ENCODE results near the gene GDI2.

GDI2 gene

DNA sequence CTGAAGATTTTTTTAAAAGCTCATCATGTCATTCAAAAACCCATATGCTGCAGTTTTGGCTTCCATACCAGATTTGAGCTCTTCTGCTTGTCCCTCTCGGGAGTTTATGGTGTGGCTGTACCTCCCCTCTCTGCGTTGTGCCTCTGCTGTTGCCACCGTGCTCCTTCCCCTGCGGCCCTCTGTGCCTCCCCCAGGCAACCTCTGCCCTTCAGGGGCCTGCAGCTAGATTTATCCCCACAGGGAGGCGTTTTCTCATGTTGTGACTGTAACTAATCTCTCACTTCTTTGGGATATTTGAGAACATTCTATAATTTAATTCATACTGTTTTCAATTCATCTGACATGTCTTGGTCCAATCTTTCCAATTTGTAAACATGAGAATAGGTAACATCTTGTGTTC, 75.9 kb downstream of the GDI2 start:
- no peak for DNase-seq

DNA sequence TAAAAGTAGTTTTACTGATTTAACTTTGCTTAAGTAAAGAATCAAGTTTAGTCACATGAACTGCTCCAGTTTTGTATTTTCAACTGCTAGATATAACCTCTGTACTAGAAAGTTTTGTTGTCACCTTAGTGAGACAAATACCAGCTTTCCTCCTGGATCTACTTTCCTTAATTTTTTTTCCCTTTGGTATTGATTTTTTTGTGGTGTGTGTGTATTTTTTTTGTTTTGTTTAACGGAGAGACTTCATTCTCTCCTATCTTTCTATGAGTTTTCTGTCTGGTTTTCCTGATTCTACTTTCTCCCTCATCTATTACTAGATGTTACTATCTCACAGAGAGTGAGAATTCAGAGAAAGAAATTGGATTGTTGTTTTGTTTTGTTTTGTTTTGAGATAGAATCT, 76.6 kb downstream of the GDI2 start:
- no peak for DNase-seq

DNA sequence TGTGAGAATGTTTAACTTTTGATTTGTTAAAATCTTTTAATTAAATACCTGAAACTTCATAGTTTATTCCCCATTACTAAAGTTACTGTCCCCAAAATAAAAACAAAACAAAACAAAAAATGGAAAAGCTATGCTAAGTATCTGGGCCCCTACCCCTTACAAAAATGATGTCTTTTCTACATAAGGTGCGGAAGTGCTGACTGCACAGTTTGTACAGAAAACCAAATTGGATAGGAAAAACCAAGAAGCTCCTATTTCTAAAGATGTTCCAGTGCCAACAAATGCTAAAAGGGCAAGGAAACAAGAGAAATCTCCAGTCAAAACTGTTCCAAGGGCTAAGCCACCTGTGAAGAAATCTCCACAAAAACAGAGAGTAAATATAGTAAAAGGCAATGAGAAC, 78.1 kb downstream of the GDI2 start:
- no peak for DNase-seq

DNA sequence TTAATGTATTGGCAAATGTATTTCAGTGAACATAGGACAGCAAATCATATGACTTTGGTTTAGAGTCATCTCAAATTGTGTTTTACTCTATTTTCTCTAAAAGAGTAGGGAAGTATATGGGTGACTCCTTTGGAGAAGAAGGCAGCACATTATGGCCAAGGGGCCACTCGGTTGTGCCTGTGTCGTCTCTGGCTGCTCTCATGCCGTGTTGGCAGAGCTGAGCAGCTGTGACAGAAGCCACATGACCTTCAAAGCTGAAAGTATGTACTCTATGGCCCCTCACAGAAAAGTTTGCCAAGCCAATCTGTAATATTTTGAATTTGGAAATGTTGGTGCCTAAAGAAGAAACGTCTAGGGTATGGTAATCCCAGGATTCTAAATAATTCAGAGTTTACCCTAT, 81.1 kb downstream of the GDI2 start:
- no peak for DNase-seq

DNA sequence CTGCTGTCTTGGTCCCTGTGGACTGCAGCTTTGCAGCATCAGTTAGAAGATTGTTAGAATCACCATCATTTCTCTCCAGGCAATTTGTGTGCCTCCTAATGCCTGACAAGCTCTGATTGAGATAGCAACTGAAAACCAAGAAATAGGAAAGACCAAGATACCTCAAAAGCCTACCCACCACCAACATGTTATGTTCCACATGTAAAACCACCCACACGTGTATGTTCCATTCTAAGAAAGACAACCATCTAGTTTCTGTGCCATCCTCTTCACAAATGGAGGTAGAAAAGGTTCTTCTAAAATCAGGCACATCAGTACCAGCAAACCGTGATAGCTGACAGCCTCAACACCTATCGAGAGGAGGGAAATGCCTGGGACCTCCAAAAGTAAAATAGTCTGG, 81.7 kb downstream of the GDI2 start:
- DNase-seq, result no peak

DNA sequence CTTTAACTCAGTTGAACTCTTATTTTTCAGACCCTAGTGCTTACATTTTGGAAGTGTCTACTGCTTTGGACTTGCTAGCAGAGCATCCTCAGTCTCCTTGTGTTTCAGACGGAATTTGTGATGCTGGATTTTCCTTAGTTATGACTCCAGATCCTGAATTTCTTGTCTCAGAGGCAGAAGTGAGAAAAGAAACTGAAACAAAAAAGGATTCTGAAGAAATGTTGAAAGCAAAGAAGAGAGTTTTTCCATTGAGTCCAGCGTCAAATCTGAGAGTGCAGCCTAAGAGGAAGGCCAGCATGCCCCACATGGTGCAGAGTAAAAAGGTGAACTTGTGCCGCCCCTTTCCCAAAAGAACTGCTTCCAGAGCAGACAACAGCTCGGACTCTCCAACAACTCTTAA, 82.5 kb downstream of the GDI2 start:
- no peak for DNase-seq

DNA sequence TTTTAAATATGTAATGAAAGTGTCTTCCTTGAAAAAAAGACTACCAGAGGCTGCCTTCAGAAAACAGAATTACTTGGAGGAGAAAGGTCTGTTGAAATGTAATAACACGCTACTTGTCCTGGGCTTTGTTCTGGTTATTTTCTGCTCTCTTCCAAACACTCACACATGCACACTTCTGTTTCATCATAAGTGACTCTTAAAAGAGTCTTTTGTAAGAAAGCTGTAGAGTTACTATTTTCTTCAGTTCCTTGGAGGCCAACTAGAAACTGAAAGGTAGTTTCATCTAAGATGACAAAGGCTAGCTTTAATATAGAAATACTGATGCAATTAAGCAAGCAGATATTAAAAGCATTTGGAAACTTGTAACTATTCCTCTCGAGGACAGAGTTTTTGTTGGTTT, 89.5 kb downstream of the GDI2 start:
- DNase-seq, result no peak

DNA sequence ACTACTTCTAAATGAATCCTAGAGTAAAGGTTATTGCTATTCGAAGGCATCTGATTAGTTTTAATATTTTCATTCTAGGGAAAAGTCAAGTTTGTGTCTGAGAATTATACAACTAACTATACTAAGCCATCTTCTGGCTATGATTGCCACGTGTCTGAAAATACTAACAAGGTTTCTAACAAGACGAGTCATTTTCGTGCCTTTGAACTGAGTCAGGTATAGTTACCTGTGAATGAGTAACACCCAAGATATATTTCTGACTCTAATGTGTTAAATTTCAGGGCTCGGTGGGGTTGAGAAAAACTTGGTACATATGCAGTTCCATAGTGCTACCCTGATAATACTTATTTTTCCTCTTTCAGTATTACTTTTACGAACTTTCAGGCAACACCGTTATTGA, 93.1 kb downstream of the GDI2 start:
- no peak for DNase-seq

DNA sequence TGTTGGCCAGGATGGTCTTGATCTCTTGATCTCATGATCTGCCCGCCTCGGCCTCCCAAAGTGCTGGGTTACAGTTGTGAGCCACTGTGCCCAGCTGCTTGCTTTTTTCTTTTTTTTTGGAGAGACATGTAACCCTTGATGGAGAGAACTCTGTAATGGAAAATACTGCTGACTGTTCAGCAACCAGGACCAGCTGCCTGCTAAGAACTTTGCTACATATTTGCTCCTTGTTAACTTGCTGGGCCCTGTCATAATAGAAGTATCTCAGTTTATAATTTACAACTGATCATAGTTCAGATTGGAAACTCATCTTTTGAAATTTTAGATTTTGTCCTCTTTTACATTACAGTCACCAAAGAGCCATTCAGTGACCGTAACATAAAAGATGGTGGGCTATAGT, 93.7 kb downstream of the GDI2 start:
- no peak for DNase-seq
